NOMO-1 (cell line): Measurements from ENCODE around the gene ZNF629.
"Not testable (repeated sequence)": the region's sequence is repeated elsewhere in the genome, so short reads cannot be mapped to it uniquely, and the experiment has no call there.

ENCODE experiments used
- DNase-seq, 2 experiments: peaks; one replicate each; lab custom pipeline; 2025; ENCODE audit not compliant: unreplicated experiment in 2 of 2; lab: John Stamatoyannopoulos, UW

The ZNF629 gene

DNA sequence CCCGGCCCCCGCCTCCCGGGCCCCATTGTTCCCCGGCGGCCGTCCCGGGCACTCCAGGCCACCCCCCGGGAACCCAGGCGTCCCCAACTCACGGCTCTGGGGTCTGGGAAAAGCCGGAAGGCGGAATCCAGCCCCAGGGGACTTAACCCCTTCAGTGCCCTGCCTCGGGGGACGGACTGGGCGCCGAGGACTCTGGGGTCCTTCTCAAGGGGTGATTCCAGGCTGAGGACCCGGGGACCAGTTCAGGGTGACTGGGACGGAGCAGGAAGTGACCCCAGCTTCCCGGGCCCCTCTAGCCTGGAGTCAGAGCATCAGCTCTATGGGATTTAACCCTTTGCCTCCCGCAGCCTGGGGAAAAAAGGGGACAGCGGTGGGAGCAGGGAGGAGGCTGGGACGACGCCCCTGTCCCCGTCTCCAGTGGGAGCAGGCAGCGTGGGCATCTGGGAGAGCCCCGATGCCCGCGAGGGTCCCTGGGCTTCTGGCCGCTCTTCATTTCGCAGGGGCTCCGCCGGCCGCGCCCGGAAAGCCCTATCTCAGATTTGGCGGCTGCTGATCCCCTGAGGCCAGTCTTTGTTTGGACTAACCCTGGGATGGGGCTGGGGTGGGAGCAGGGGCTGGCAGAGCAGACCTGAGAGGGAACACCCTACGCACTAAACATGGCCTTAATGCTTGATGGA lies at the start of gene ZNF629:
Gene ZNF629, minus strand, starts transcription at position 270 of the 677 bp plus-strand sequence. CDS start 2,723 bp downstream, outside the sequence.
- DNase-seq: no peak

DNA sequence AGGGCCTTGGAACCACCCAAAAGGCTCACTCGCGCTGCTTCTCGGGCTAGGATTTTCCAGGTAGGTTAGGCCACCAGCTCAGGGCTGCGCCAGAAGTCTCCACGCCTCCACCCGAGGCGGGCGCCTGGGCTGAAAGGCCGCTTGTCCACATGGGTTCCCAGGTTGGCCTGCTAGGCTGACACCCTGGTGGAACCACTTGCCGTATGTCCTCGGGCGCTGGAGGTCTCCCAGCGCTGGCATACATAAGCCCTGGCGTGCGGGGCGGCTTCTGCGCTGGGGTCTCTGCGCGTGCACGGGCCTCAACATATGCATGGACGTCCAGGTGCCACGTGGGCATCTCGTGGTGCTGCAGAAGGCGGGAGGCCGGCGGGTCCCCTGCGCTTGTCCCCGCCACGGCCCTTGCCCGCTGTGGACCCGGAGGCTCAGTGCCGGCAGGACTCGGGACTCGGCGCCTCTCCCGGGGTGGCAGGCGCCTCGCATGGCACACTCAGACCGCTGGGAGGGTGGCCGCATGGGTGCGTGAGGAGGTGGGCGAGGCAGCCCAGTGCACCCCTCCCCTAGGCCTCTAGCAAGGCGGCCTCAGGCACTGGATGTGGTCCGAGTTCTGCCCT lies 47.2 kb upstream of the ZNF629 start:
- no peak for DNase-seq

DNA sequence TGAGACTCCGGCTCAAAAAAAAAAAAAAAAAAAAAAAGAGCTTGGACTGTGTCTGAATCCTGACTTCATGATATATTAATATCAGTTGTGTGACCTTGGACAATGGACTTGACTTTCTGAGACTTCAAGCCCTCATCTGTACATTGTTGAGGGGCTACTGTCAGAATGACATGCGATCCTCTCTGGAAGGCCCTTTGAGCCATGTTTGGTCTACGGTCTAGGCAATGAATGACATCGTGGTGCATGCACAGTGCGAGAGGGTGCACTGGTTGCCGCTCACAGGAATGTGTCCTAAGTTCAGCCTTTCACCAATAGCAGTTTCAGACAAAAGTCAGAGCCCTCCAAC lies 43.0 kb upstream of the ZNF629 start:
- DNase-seq: no peak

DNA sequence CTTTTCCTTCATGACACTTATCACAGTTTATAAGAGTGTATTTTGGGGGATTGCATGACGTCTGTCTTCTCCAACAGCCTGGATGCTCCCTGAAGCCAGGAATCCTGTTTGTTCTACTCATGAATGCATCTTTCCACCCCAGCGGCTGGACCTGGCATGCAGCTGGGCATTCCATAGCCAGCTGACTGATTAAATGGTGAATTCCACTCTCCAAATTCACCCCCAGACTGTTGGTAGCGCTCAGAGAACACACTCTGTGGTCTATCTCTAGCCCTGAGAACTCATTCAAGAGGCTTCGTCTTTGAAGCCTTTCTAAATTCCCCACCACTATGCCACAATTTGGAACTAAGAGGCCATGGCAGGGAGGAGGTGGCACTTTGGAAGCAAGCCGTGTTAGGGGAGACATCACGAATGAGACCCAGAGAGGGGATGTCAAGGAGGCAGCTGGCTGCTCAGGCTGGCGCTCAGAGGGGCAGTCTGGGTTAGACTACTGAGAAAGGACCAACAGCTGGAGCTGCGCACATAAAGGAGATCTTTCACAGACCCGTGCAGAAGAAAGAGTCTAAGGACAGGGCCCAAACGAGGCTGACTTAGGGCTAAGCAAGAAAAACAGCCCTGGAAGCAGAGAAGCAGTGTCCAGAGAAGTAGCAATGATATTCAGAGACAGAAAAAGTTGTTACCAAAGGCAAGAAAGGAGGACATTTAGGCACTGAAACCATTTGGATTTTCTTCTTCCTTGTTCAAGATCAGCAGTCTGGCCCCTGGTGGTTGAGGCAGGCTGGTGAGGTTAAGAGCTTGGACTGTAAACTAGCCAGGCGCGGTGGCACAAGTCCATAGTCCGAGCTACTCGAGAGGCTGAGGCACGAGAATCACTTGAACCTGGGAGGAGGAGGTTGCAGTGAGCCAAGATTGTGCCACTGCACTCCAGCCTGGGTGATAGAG lies 42.4 kb upstream of the ZNF629 start:
- no peak for DNase-seq

DNA sequence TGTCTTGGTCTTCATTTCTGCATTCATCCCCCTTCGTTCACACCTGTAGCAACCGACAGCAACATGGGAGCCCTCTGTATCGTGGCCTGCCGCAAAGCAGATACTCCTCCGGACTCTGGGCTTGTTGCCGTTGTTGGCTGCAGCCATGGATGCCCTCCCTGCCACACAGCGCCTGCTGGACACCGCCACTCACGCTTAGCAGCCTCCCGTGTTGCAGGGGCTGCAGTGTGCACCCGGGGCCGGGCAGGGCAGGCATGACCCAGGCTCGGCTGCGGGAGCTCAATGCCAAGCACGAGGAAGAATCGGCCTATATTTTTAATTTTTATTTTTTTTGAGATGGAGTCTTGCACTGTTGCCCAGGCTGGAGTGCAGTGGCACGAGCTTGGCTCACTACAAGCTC lies 34.9 kb upstream of the ZNF629 start:
- no peak for DNase-seq

DNA sequence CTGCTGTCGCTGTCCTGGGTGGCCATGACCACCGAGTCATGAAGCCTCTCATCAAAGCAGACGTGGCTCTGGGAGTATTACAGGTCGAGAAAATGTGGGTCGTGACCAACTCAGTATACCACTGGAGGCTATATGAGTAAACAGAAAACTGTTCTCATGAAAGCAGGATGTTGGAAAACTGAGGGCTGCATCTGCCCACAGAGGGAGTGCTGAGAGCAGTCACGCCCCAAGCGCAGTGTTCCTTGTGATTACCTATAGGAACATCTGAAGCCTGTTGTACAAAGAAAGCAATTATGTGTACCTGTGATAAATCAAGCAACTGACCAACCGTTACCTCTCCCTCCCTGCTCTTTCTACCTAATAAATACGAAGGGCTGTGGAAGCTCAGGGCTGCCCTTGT lies 34.4 kb upstream of the ZNF629 start:
- not testable (repeated sequence) for DNase-seq

DNA sequence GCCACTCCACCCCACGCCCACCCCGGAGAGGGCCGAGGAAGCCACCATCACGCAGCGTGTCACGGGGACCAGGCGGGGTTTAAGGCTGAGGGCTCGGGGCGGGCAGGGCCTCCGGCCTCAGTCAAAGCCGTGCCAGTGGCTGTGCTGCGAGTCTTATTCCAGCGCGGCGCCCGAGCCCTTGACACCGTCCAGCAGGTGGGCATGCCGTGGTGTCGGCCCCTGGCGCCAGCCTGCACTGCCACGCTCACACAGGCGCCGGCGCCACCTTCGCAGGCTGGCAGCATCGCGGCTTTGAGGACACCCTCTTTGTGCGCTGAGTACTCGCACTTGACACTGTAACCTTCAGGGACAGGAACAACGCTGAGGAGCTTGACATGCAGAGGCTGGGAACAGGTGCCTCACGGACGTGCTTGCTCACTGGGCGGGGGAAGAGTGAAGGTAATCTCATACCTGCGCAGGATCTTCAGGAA lies 34.0 kb upstream of the ZNF629 start:
- DNase-seq: no peak

DNA sequence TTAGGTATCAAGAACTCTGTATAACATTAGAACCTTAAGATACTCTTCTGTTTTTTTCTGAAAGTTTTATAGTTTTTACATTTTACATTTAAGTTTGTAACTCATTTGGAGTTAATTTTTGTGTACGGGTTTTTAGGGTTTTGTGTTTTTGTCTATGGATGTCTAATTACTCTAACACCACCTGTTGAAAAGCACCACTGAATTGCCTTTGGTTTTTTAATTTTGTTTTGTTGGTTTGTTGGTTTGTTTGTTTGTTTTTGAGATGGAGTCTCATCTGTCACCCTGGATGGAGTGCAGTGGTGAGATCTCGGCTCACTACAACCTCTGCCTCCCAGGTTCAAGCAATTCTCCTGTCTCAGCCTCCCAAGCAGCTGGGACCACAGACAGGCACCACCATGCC lies 29.8 kb upstream of the ZNF629 start:
- no peak for DNase-seq

DNA sequence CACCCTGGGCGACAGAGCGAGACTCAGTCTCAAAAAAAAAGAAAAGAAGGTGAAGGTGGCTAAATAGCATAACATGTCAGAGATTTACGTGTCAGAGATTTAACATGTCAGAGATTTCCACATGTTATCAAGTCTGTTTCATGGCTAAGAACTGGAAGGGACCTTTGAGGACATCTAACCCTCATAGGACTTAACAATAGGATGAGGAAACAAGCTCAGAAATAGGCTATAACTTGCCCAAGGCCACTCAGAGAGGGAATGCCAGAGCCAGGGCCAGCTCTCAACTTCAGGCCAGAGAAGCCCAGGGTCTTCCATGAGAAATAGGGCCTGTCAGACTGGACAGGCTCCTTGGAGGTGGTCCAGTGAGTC lies 26.8 kb upstream of the ZNF629 start:
- DNase-seq: peak in 1 of 2 experiments; percentile 56

DNA sequence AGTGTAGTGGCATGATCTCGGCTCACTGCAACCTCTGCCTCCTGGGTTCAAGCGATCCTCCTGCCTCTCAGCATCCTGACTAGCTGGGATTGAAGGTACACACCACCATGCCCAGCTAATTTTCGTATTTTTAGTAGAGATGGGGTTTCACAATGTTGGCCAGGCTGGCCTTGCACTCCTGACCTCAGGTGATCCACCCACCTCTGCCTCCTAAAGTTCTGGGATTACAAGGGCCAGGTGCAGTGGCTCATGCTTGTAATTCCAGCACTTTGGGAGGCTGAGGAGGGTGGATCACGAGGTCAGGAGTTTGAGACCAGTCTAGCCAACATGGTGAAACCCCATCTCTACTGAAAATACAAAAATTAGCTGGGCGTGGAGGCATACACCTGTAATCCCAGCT lies 22.7 kb upstream of the ZNF629 start:
- not testable (repeated sequence) for DNase-seq

DNA sequence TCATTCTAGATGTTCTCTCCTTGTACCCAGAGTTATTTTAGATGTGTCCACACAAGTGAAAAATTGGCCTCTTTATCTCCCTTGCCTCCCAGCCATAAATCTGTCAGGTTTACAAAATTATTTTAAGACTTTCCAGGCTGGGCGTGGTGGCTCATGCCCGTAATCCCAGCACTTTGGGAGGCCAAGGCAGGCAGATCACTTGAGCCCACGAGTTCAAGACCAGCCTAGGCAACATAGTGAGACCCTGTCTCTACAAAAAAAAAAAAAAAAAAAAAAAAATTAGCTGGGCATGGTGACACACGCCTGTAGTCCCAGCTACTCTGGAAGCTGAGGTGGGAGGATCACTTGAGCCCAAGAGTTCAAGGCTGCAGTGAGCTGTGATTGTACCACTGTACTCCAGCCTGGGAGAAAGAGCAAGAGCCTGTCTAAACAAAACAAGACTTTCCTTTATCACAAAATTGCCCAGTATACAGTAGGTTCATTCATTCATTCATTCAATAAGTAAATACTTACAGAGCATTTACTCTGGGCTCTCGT lies 22.0 kb upstream of the ZNF629 start:
- DNase-seq: peak in 1 of 2 experiments; percentile 61

DNA sequence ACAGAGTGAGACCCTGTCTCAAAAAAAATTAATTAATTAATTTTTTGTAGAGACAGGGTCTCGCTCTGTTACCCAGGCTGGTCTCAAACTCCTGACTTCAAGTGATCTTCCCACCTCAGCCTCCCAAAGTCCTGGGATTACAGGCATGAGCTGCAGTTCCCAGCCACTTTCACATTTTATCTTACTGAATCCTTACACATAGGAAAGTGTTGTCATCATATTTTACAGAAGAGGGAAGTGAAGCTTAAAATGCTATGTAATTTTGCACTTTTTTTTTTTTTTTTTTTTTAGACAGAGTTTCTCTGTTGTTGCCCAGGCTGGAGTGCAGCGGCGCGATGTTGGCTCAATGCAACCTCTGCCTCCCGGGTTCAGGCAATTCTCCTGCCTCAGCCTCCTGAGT lies 21.1 kb upstream of the ZNF629 start:
- peak; percentile 47 to 78 for DNase-seq

DNA sequence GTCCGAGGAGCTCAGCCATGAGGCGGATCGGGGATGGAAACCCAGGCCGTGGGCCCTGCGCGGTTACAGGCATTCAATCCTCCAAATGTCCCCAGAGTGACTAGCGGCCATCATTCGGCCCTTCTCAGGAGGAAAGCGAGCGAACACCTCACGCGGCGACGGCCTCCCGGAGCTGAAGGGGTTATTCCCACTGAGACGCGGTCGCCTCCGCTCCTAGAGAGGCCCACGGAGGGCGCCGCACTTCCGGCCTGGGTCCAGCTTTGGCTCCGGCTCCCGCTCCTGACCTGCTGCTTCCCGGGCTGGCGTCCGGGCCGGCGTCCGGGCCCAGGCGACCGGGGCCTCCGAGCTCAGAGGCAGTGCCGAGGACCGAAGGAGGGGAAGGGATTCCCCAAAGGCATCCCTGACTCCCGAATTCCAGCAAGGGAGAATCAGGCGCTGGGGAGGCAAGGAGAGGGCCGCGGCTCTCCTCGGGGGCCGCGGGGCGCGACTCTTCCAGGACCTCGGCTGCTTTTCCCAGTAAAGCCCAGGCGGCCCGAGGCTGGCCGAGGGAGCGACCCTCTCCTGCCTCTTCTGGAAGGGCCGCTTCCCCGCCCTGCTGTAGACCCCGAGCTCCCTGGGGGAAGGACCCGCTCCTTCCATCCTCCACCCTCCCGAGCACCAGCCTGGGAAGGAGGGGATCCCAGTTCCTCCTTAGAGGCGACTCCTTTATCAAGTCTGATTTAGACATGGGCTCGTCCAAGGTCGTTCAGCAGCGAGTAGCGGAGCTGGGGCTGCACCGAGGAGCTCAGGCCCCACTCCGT lies 18.6 kb upstream of the ZNF629 start:
- peak; percentile 36 to 70 for DNase-seq

DNA sequence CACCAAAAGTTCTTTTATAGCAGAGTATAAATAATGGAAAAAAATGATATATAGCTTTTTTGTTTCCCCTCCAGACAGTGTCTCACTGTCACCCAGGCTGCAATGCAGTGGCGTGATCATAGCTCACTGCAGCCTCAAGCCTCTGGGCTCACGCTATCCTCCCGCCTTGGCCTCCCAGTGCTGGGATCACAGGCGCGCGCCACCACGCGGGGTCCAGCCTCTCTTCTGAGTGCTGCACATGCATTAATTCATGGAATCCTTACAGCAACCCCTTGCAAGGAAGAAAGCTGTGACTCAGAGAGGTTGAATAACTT lies 18.0 kb upstream of the ZNF629 start:
- no peak for DNase-seq

DNA sequence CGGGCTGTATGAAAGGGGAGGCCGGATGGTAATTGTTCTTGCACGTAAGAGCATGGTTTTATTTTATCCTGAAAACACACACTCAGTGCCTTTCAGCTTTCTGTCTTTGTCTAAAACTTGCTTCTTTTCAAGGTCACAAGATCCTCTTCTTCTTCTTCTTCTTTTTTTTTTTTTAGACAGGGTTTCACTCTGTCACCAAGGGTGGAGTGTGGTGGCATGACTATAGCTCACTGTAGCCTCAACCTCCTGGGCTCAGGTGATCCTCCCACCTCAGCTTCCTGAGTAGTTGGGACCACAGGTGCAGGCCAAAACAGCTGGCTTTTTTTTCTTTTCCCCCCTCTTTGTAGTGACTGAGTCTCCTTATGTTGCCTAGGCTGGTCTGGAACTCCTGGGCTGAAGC lies 15.9 kb upstream of the ZNF629 start:
- DNase-seq: no peak

DNA sequence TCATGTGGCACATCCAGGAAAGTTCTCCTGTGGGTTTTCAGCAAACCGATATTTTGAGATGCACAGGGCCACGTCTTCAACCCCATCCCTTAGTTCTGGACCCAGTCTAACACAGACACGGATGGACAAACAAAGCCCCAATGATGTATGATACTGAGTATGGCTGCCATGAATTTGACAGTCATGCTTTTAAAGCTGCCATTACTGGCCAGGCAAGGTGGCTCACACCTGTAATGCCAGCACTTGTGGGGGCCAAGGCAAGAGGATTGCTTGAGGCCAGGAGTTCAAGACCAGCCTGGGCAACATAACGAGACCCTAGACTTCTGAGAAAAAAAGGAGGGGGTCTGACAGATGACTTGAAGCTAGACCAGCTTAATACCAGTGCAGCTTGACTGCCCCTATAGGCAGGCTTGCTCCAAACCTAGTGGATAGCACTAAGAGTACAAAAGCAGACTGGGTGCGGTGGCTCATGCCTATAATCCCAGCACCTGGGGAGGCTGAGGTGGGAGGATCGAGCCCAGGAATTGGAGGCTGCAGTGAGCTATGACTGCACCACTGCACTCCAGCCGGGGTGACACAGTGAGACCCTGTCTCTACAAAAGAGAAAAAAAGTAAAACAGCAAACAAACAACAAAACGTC lies 10.8 kb upstream of the ZNF629 start:
- no peak for DNase-seq

DNA sequence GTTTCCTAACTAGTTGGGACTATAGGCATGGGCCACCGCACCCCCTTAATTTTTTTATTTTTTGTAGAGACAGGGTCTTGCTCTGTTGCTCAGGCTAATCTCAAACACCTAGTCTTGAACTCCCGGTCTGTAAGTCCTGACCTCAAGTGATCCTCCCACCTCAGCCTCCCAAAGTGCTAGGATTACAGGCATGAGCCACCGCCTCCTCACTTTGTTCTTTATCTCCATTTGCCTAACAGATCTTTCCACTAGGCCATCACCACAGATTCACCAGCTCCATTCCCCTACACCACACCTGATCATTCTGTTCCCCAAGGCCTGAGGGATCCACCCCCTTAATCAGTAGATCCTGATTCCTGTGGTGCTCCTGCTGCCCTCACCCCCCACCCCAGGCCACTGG lies 7.6 kb upstream of the ZNF629 start:
- no peak for DNase-seq

DNA sequence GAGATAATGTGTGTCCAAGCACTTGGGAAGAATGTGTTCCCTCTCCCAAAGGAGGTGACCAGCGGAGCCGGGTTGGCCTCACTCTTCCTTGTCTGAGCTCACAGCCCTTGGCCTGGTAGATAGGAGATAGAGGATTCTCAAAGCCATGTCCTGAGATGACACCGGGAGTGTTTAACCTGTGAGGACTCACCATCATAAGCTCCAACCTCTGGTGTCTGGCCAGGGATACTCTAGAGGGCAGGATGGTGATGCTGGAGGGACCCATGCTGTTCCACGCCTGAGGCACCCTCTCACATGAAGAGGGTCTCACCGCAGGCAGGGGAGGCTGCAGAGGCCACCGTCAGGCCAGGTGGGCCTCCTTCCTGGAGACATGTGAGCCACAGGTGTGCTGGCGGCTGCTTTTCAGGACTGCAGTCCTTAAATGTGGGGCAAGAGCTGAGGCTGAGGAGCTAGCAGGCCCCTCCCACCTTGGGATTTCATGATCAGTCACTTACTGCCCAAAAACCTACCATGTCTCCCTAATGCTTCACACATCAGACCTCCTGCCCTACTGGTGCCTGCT lies 6.6 kb upstream of the ZNF629 start:
- no peak for DNase-seq

DNA sequence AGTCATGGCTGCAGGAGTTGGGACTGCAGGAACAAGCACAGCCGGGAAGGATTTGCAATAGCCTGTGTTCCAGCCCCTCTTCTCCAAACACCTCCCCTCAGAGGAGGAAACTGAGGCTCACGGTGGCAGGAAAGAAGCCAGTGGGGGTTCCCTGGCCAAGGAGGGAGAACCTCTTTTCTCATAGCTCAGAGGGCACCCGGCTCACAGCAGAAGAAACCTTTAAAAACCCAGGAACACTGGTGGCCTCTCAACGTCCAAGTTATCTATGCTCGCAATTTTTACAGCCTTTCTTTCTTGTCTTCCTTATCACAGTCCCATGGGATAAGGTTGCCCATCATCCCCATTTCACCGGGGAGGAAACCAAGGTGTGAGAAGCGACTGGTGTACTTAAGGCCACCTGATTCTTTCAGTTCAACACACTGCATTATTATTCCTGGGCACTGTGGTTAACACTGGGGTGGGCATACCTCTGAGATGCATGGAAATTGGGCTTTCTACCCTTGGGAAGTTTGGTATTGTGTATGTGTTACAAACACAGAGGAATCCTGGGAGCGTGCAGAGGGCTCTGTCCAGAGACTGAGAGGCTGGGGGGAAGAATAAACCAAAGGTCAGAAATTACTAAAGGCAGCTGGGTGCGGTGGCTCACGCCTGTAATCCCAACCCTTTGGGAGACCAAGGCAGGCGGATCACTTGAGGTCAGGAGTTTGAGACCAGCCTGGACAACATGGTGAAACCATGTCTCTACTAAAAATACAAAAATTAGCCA lies 791 bp upstream of the ZNF629 start:
- no peak for DNase-seq
